GM18867 (cell line): Measurements from ENCODE around the gene OR2T3.
A peak's percentile ranks its signal among the peaks of the same experiment; 100 is the strongest.
"Not testable (repeated sequence)": the region's sequence is repeated elsewhere in the genome, so short reads cannot be mapped to it uniquely, and the experiment has no call there.

Experiments used
- ATAC-seq: cut with Tn5 transposase; IDR thresholded peaks from one replicate; pipeline ENCODE4 v1.9.1; 2021; ENCODE audit warnings: mild to moderate bottlenecking, moderate library complexity; ENCODE audit not compliant: unreplicated experiment

OR2T3 gene

GRCh38 chr1:248459117-248459516 is 14.0 kb upstream of the OR2T3 start:
- ATAC-seq, result not testable (repeated sequence)

- no peak for ATAC-seq
These were observed 2.0 kb upstream of the OR2T3 start for GRCh38 chr1:248471154-248471553.

- ATAC-seq, result not testable (repeated sequence)
These were observed 1.0 kb upstream of the OR2T3 start for GRCh38 chr1:248472111-248472510.

GRCh38 chr1:248475660-248476059 is 2.5 kb downstream of the OR2T3 start:
- ATAC-seq, result peak; percentile 76

GRCh38 chr1:248481686-248482579 is 8.8 kb downstream of the OR2T3 start:
- peak; percentile 95 for ATAC-seq

GRCh38 chr1:248488289-248488688 is 15.1 kb downstream of the OR2T3 start, which contains the start of gene OR2T5:
OR2T5 (plus strand) TSS chr1:248488589; CDS start chr1:248488589, 0 bp downstream.
- not testable (repeated sequence) for ATAC-seq

- not testable (repeated sequence) for ATAC-seq
These were observed 23.5 kb downstream of the OR2T3 start for GRCh38 chr1:248496661-248497060.

- not testable (repeated sequence) for ATAC-seq
These were observed 27.3 kb downstream of the OR2T3 start for GRCh38 chr1:248500305-248501035.

- ATAC-seq, result not testable (repeated sequence)
These were observed 34.6 kb downstream of the OR2T3 start, which contains the start of gene OR2G6 for GRCh38 chr1:248507773-248508172. OR2G6 (plus strand) TSS chr1:248508073; CDS start chr1:248521647, 13,574 bp downstream.

GRCh38 chr1:248510217-248510616 is 37.1 kb downstream of the OR2T3 start:
- not testable (repeated sequence) for ATAC-seq

- ATAC-seq, result no peak
These were observed 48.7 kb downstream of the OR2T3 start for GRCh38 chr1:248521856-248522255.
